SK-N-MC (cell line): Measurements from ENCODE around the gene ZGLP1.

ENCODE experiments used
- DNase-seq: peaks from one replicate; pipeline ENCODE4 v3.0.0-alpha.2; 2011; ENCODE audit warnings: low read depth, low spot score
- H3K27ac ChIP-seq: fragments of 200-600 bp; sonication (generic); 2 replicates; pipeline ENCODE4 v1.5.1; 2016; ENCODE audit warnings: mixed run types
- H3K36me3 ChIP-seq: fragments of 200-600 bp; sonication (generic); 2 replicates; pipeline ENCODE4 v1.6.1; 2017; ENCODE audit warnings: antibody characterized with exemption, low read length, mixed read lengths; ENCODE audit not compliant: insufficient read depth
- H3K4me3 ChIP-seq: fragments of 200-600 bp; sonication (generic); 2 replicates; pipeline ENCODE4 v1.5.1; 2016
- H3K9ac ChIP-seq: fragments of 200-600 bp; sonication (generic); 2 replicates; pipeline ENCODE4 v1.8.0; 2017; ENCODE audit warnings: mixed run types, mixed read lengths; ENCODE audit not compliant: insufficient read length
- H3K9me3 ChIP-seq: fragments of 200-600 bp; sonication (generic); 2 replicates; pipeline ENCODE4 v1.6.1; 2017; ENCODE audit warnings: low read depth, mild to moderate bottlenecking, antibody characterized with exemption, low read length, moderate library complexity, mixed read lengths
- EZH2 ChIP-seq: fragments of 200-600 bp; sonication (generic); IDR thresholded peaks from one replicate; pipeline ENCODE4 v1.6.1; 2017; ENCODE audit warnings: antibody characterized with exemption
- FOXP2 ChIP-seq: optimal IDR thresholded peaks from 2 replicates; pipeline ENCODE3; 2011; ENCODE audit warnings: mild to moderate bottlenecking, moderate library complexity; ENCODE audit not compliant: insufficient read depth; ENCODE audit errors: extremely low read length, control extremely low read depth
- POLR2AphosphoS5 ChIP-seq: IDR thresholded peaks from 2 replicates; pipeline ENCODE4 v1.6.1; 2012; ENCODE audit warnings: mild to moderate bottlenecking, low read depth, low read length, borderline replicate concordance

Gene ZGLP1

GRCh38 chr19:10299545-10300458 is 9.8 kb downstream of the ZGLP1 start:
- no peaks in the 10 kb centered on the region for H3K9me3 ChIP-seq
- H3K9ac ChIP-seq: no peak overlapping the region
- DNase-seq: no peak
- TF ChIP-seq FOXP2 (no peak), POLR2AphosphoS5 (no peak), EZH2 (no peak)
- H3K27ac ChIP-seq: no peak overlapping the region
- no peak overlapping the region for H3K4me3 ChIP-seq
- no peaks in the 10 kb centered on the region for H3K36me3 ChIP-seq

DNA sequence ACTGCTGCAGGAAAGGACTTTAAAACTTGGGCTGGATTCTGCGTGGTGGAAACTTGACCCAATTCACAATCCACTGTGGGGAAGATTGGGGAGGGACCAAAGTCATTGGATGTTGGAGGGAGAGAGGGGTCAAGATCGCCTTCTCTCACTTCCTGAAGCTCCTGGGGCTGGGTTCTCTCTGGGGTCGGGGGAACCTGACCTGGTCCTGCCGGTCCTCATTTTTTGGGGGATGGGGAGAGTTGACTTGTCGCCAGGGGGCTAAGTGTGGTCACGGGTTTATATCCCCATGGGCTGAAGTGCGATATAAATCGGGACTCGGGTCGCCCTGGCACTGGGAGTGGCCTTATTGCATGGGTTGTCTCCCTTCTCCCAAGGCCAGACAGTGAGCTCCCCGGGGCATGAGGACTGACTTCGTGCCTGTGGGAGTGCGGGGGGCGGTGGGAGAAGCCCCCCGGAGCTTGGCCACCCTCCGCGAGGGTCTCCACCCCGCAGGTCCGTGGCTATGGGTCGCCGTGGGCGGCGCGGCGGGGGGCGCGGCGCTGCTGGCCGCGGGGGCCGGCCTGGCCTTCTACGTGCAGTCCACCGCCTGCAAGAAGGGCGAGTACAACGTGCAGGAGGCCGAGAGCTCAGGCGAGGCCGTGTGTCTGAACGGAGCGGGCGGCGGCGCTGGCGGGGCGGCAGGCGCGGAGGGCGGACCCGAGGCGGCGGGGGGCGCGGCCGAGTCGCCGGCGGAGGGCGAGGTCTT is 13.6 kb downstream of the ZGLP1 start:
- no peak for DNase-seq
- TF ChIP-seq POLR2AphosphoS5 (no peak), EZH2 (no peak), FOXP2 (no peak)
- no peak overlapping the region for H3K4me3 ChIP-seq

DNA sequence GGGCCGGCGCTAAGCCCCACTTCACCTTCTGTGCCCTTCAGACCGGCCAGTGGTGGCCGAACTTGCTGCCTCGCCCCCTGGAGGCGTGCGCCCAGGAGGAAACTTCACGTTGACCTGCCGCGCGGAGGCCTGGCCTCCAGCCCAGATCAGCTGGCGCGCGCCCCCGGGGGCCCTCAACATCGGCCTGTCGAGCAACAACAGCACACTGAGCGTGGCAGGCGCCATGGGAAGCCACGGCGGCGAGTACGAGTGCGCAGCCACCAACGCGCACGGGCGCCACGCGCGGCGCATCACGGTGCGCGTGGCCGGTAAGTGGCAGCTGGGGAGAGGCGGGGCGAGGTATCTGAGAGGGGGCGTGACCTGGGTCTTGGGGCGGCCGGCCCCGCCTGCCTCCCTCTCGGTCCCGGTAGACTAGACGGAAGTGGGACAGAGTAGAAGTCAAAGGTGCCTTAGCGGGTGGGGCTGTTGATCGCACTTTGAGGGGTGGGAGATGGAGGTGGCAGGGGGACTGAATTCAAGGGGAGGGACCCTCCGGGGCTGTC is 14.2 kb downstream of the ZGLP1 start:
- Histone ChIP-seq H3K36me3 (peaks cover 8% of the 10 kb centered on the region; the same call in 1 of the 2 replicates), H3K4me3 (no peak overlapping the region), H3K9ac (no peak overlapping the region), H3K27ac (no peak overlapping the region), H3K9me3 (no peaks in the 10 kb centered on the region)
- no peak for DNase-seq
- TF ChIP-seq FOXP2 (no peak), EZH2 (no peak), POLR2AphosphoS5 (no peak)

More for the DNA sequence above, 13.6 kb downstream of the ZGLP1 start:
- Histone ChIP-seq H3K36me3 (peaks cover 8% of the 10 kb centered on the region; the same call in 1 of the 2 replicates), H3K27ac (no peak overlapping the region), H3K9ac (no peak overlapping the region), H3K9me3 (no peaks in the 10 kb centered on the region)

GRCh38 chr19:10294368-10294697 is 15.3 kb downstream of the ZGLP1 start:
- Histone ChIP-seq H3K27ac (no peak overlapping the region), H3K36me3 (peaks cover 8% of the 10 kb centered on the region; the same call in 1 of the 2 replicates), H3K4me3 (no peak overlapping the region), H3K9ac (no peak overlapping the region), H3K9me3 (no peaks in the 10 kb centered on the region)
- TF ChIP-seq EZH2 (no peak), FOXP2 (no peak), POLR2AphosphoS5 (no peak)
- DNase-seq: no peak

DNA sequence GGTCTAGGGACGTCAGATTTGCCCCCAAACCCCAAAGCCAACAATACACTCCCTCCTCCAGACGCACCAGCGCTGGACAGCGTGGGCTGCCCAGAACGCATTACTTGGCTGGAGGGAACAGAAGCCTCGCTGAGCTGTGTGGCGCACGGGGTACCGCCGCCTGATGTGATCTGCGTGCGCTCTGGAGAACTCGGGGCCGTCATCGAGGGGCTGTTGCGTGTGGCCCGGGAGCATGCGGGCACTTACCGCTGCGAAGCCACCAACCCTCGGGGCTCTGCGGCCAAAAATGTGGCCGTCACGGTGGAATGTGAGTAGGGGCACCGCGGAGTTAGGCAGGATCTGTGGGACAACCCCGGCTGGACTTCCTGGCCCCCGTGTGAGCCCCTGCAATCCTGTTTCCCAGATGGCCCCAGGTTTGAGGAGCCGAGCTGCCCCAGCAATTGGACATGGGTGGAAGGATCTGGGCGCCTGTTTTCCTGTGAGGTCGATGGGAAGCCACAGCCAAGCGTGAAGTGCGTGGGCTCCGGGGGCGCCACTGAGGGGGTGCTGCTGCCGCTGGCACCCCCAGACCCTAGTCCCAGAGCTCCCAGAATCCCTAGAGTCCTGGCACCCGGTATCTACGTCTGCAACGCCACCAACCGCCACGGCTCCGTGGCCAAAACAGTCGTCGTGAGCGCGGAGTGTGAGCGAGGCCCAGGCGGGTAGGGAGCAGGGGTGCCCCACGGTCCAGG is 15.8 kb downstream of the ZGLP1 start:
- no peak overlapping the region for H3K9ac ChIP-seq
- TF ChIP-seq POLR2AphosphoS5 (no peak), EZH2 (no peak), FOXP2 (no peak)
- no peak overlapping the region for H3K27ac ChIP-seq
- H3K36me3 ChIP-seq: peaks cover 8% of the 10 kb centered on the region; the same call in 1 of the 2 replicates
- DNase-seq: no peak
- no peak overlapping the region for H3K4me3 ChIP-seq
- no peaks in the 10 kb centered on the region for H3K9me3 ChIP-seq

GRCh38 chr19:10292789-10293636 is 16.6 kb downstream of the ZGLP1 start:
- no peak for DNase-seq
- Histone ChIP-seq H3K27ac (no peak overlapping the region), H3K9ac (no peak overlapping the region)

GRCh38 chr19:10292206-10292788 is 17.3 kb downstream of the ZGLP1 start:
- TF ChIP-seq FOXP2: no peak
- TF ChIP-seq POLR2AphosphoS5: no peak
- Histone ChIP-seq H3K36me3 (peaks cover 8% of the 10 kb centered on the region; the same call in 1 of the 2 replicates), H3K9me3 (no peaks in the 10 kb centered on the region), H3K9ac (no peak overlapping the region), H3K27ac (no peak overlapping the region), H3K4me3 (peak overlapping the region; percentile 84)
- DNase-seq: no peak

More at GRCh38 chr19:10292789-10293636, 16.6 kb downstream of the ZGLP1 start:
- H3K36me3 ChIP-seq: peaks cover 8% of the 10 kb centered on the region; the same call in 1 of the 2 replicates
- no peak overlapping the region; the same call in 1 of the 2 replicates for H3K4me3 ChIP-seq
- TF ChIP-seq EZH2 (no peak), FOXP2 (no peak), POLR2AphosphoS5 (no peak)
- no peaks in the 10 kb centered on the region for H3K9me3 ChIP-seq
